Measurements from ENCODE around the gene NDFIP1. TPM values are rescaled to one million over a fixed set of nuclear protein-coding genes. Genes with fewer than 3 reads are reported as not detected.
"Not testable (repeated sequence)": the region's sequence is repeated elsewhere in the genome, so short reads cannot be mapped to it uniquely, and the experiment has no call there.

The NDFIP1 gene
- total RNA-seq, 4 donors from 2014 or later = 37.1 to 63.5 (median 42.5) TPM

- Histone ChIP-seq H3K4me3 (no peak overlapping the region), H3K4me1 (no peaks in the 10 kb centered on the region), H3K9me3 (no peaks in the 10 kb centered on the region), H3K27me3 (no peaks in the 10 kb centered on the region), H3K27ac (no peak overlapping the region), H3K36me3 (no peaks in the 10 kb centered on the region)
- no peak for TF ChIP-seq POLR2A (IDR thresholded peaks at IDR 0.05)
- no peak for TF ChIP-seq CTCF (IDR thresholded peaks at IDR 0.05 in 4 of 5, conservative IDR thresholded peaks at IDR 0.05 in 1 of 5)
- in situ Hi-C loops (cut with MboI; ENCODE audit: low sequenced_read_pairs in 4 of 4) (no loop called here), intact Hi-C loops (cut with DNase I; ENCODE audit: low total_unique reads) (no loop called here)
- DNase-seq (no peak), ATAC-seq (no peak)
Measured at GRCh38 chr5:142082182-142082781, 26.3 kb upstream of the NDFIP1 start.

DNA sequence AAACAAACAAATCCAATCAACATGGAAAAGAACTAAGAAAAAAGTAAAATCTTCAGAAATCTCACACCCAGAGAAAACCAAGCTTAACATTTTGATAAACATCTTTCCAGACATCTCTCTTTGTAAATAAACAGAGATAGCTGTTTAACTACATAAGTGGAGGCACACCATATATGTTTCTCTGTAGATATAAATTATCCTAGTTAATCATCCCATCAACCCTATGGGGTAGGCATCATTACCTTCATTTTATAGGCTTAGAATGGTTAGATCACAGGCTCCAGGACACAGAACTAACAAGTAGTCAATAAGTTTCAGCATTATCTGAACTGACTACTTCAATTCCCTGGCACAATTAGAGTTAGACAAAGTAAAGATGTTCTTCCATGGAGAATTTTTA is 22.4 kb upstream of the NDFIP1 start:
- DNase-seq (no peak), ATAC-seq (no peak)
- H3K27ac ChIP-seq = no peak overlapping the region
- no peak overlapping the region for H3K4me3 ChIP-seq
- no peaks in the 10 kb centered on the region for H3K27me3 ChIP-seq
- in situ Hi-C loops (cut with MboI; ENCODE audit: low sequenced_read_pairs in 4 of 4) (no loop called here), intact Hi-C loops (cut with DNase I; ENCODE audit: low total_unique reads) (no loop called here)
- no peaks in the 10 kb centered on the region for H3K9me3 ChIP-seq
- no peaks in the 10 kb centered on the region for H3K4me1 ChIP-seq
- TF ChIP-seq POLR2A (IDR thresholded peaks at IDR 0.05) = no peak
- no peak for TF ChIP-seq CTCF (IDR thresholded peaks at IDR 0.05 in 4 of 5, conservative IDR thresholded peaks at IDR 0.05 in 1 of 5)
- H3K36me3 ChIP-seq = no peaks in the 10 kb centered on the region

GRCh38 chr5:142086679-142087078 is 21.9 kb upstream of the NDFIP1 start:
- Histone ChIP-seq H3K27ac (no peak overlapping the region), H3K36me3 (no peaks in the 10 kb centered on the region), H3K4me3 (no peak overlapping the region), H3K9me3 (no peaks in the 10 kb centered on the region), H3K27me3 (no peaks in the 10 kb centered on the region), H3K4me1 (no peaks in the 10 kb centered on the region)
- TF ChIP-seq CTCF (IDR thresholded peaks at IDR 0.05 in 4 of 5, conservative IDR thresholded peaks at IDR 0.05 in 1 of 5) (no peak), POLR2A (IDR thresholded peaks at IDR 0.05) (no peak)
- intact Hi-C loops (cut with DNase I; ENCODE audit: low total_unique reads) (no loop called here), in situ Hi-C loops (cut with MboI; ENCODE audit: low sequenced_read_pairs in 4 of 4) (no loop called here)
- DNase-seq (no peak), ATAC-seq (peak in 1 of 2 donors; percentile 52)

GRCh38 chr5:142087920-142088679 is 20.5 kb upstream of the NDFIP1 start:
- Histone ChIP-seq H3K27ac (no peak overlapping the region), H3K4me1 (no peaks in the 10 kb centered on the region), H3K36me3 (no peaks in the 10 kb centered on the region), H3K4me3 (no peak overlapping the region), H3K27me3 (no peaks in the 10 kb centered on the region), H3K9me3 (no peaks in the 10 kb centered on the region)
- DNase-seq (no peak), ATAC-seq (no peak)
- intact Hi-C loops (cut with DNase I; ENCODE audit: low total_unique reads) (no loop called here), in situ Hi-C loops (cut with MboI; ENCODE audit: low sequenced_read_pairs in 4 of 4) (no loop called here)
- no peak for TF ChIP-seq POLR2A (IDR thresholded peaks at IDR 0.05)
- TF ChIP-seq CTCF (IDR thresholded peaks at IDR 0.05 in 4 of 5, conservative IDR thresholded peaks at IDR 0.05 in 1 of 5) = no peak

DNA sequence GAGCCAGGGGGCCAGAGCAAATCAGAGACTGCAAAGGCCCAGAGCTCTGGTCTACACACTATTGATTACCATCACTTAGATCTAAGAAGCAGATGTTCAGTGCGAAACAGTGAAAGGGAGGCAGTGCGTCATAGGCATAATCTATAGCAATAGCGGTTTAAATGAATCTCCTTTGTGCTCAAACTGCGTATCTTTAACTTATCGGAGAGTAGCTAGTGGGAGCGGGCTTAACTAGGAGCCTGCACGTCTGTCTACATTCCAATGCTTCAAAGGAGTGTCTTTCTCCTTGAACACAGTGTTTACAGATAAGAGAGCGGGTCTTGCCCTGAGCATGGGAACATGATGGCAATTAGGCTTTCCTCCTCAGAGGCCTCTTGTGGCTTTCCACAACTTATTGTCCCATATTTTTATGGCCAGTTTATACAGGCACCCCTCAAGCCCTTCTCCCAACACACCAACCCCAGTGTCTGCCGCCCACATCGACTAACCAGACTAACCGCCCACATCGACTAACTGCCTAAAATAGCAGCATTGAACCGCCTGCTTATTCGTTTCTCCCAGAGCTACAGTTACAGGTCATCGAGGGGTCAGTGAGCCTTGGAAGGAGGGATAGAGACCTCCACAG is 19.6 kb upstream of the NDFIP1 start:
- in situ Hi-C loops (cut with MboI; ENCODE audit: low sequenced_read_pairs in 4 of 4); H3K27ac ChIP-seq; ATAC-seq; intact Hi-C loops (cut with DNase I; ENCODE audit: low total_unique reads); H3K27me3 ChIP-seq; H3K9me3 ChIP-seq; H3K4me3 ChIP-seq; DNase-seq; H3K4me1 ChIP-seq; H3K36me3 ChIP-seq: not testable (repeated sequence)
